Measurements from ENCODE around the gene AZI2. TPM values are rescaled to one million over a fixed set of nuclear protein-coding genes. Genes with fewer than 3 reads are reported as not detected.
A peak's percentile ranks its signal among the peaks of the same experiment; 100 is the strongest.

Gene AZI2
- total RNA-seq, 1 experiment from 2014 or later = 47.3 TPM

GRCh38 chr3:28317438-28318022 is 31.1 kb downstream of the AZI2 start:
- no TSS peak for BruUV-seq (replicated peaks)
- no peak overlapping the region for H3K27ac Mint-ChIP-seq (ENCODE audit: unreplicated experiment)
- intact Hi-C loops (cut with micrococcal nuclease; ENCODE audit: unreplicated experiment) = no loop called here
- peak; percentile 40 for DNase-seq
- no peaks in the 10 kb centered on the region for H3K36me3 Mint-ChIP-seq (ENCODE audit: insufficient read depth, unreplicated experiment)
- CTCF ChIA-PET = interaction anchor here (0.8 to 1.0 kb wide), 3 partner anchors 11 to 240 kb away, joined by 3 to 5 read pairs (median 4); partner anchors contain the start of genes AZI2 and ZCWPW2
- no peaks in the 10 kb centered on the region for H3K9me3 Mint-ChIP-seq (ENCODE audit: low read depth, unreplicated experiment)
- TF ChIP-seq, protein P1, sequence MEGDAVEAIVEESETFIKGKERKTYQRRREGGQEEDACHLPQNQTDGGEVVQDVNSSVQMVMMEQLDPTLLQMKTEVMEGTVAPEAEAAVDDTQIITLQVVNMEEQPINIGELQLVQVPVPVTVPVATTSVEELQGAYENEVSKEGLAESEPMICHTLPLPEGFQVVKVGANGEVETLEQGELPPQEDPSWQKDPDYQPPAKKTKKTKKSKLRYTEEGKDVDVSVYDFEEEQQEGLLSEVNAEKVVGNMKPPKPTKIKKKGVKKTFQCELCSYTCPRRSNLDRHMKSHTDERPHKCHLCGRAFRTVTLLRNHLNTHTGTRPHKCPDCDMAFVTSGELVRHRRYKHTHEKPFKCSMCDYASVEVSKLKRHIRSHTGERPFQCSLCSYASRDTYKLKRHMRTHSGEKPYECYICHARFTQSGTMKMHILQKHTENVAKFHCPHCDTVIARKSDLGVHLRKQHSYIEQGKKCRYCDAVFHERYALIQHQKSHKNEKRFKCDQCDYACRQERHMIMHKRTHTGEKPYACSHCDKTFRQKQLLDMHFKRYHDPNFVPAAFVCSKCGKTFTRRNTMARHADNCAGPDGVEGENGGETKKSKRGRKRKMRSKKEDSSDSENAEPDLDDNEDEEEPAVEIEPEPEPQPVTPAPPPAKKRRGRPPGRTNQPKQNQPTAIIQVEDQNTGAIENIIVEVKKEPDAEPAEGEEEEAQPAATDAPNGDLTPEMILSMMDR (IDR thresholded peaks at IDR 0.05; ENCODE audit: unreplicated experiment) = no peak
- no peak overlapping the region for H3K4me3 Mint-ChIP-seq (ENCODE audit: low read depth, unreplicated experiment)
- no peaks in the 10 kb centered on the region for H3K27me3 Mint-ChIP-seq (ENCODE audit: unreplicated experiment)
- no peaks in the 10 kb centered on the region for H3K4me1 Mint-ChIP-seq (ENCODE audit: low read depth, unreplicated experiment)

DNA sequence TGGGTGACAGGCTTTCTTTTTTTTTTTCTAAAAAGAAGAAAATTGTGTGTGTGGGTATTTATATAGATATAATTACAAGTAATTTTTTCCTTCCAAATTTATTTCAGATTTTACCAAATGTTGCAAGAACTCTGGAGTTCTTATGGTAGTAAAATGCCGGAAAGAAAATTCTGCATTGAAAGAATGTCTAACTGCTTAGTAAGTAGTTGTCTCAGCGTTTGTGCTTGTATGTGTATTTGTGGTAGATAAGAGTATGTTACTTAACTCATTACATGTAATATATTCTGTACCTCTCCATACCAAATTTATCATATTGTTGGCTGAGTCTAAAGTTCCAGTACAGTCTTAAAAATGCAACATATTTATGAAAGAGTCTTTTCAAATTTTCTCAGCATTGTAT is 32.4 kb downstream of the AZI2 start:
- Mint-ChIP-seq H3K4me1 (ENCODE audit: low read depth, unreplicated experiment) (no peaks in the 10 kb centered on the region), H3K27me3 (ENCODE audit: unreplicated experiment) (no peaks in the 10 kb centered on the region), H3K4me3 (ENCODE audit: low read depth, unreplicated experiment) (no peak overlapping the region), H3K36me3 (ENCODE audit: insufficient read depth, unreplicated experiment) (no peaks in the 10 kb centered on the region), H3K27ac (ENCODE audit: unreplicated experiment) (no peak overlapping the region), H3K9me3 (ENCODE audit: low read depth, unreplicated experiment) (no peaks in the 10 kb centered on the region)
- DNase-seq = no peak
- intact Hi-C loops (cut with micrococcal nuclease; ENCODE audit: unreplicated experiment) = no loop called here
- CTCF ChIA-PET = no interaction called here
- TF ChIP-seq, protein P1 (IDR thresholded peaks at IDR 0.05; ENCODE audit: unreplicated experiment) = no peak
- no TSS peak for BruUV-seq (replicated peaks)

DNA sequence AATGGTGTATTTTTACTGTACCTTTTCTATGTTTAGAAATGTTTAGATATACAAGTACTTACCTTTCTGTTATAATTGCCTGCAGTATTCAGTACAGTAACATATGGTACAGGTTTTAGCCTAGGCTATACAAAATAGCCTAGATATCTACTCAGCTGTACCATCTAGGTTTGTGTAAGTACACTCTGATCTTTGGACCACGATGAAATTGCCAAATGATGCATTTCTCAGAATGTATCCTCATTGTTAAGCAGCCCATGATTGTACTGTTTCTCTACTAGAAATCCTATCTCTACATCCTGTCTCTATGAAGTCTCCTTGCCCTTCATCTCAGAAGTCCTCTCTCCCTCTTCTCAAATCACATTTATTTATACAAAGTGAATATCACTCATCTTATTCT is 32.9 kb downstream of the AZI2 start:
- Mint-ChIP-seq H3K36me3 (ENCODE audit: insufficient read depth, unreplicated experiment) (no peaks in the 10 kb centered on the region), H3K4me1 (ENCODE audit: low read depth, unreplicated experiment) (no peaks in the 10 kb centered on the region), H3K27me3 (ENCODE audit: unreplicated experiment) (no peaks in the 10 kb centered on the region), H3K9me3 (ENCODE audit: low read depth, unreplicated experiment) (no peaks in the 10 kb centered on the region), H3K4me3 (ENCODE audit: low read depth, unreplicated experiment) (no peak overlapping the region), H3K27ac (ENCODE audit: unreplicated experiment) (no peak overlapping the region)
- no TSS peak for BruUV-seq (replicated peaks)
- no peak for DNase-seq
- TF ChIP-seq, protein P1 (IDR thresholded peaks at IDR 0.05; ENCODE audit: unreplicated experiment) = no peak
- CTCF ChIA-PET = no interaction called here
- intact Hi-C loops (cut with micrococcal nuclease; ENCODE audit: unreplicated experiment) = no loop called here

GRCh38 chr3:28308196-28308595 is 40.4 kb downstream of the AZI2 start:
- no TSS peak for BruUV-seq (replicated peaks)
- no peaks in the 10 kb centered on the region for H3K27me3 Mint-ChIP-seq (ENCODE audit: unreplicated experiment)
- H3K36me3 Mint-ChIP-seq (ENCODE audit: insufficient read depth, unreplicated experiment) = peaks cover 6% of the 10 kb centered on the region
- TF ChIP-seq, protein P1 (IDR thresholded peaks at IDR 0.05; ENCODE audit: unreplicated experiment) = no peak
- no peak overlapping the region for H3K27ac Mint-ChIP-seq (ENCODE audit: unreplicated experiment)
- H3K4me1 Mint-ChIP-seq (ENCODE audit: low read depth, unreplicated experiment) = no peaks in the 10 kb centered on the region
- no peaks in the 10 kb centered on the region for H3K9me3 Mint-ChIP-seq (ENCODE audit: low read depth, unreplicated experiment)
- intact Hi-C loops (cut with micrococcal nuclease; ENCODE audit: unreplicated experiment) = no loop called here
- DNase-seq = no peak
- CTCF ChIA-PET = no interaction called here
- H3K4me3 Mint-ChIP-seq (ENCODE audit: low read depth, unreplicated experiment) = no peak overlapping the region

Measured in Calu3 (cell line).